ENCODE results near the gene ZNF467. TPM values are rescaled to one million over a fixed set of nuclear protein-coding genes. Genes with fewer than 3 reads are reported as not detected.

Gene ZNF467
- total RNA-seq, 2 donors from 2014 or later, result 7.9 to 10.4 TPM

DNA sequence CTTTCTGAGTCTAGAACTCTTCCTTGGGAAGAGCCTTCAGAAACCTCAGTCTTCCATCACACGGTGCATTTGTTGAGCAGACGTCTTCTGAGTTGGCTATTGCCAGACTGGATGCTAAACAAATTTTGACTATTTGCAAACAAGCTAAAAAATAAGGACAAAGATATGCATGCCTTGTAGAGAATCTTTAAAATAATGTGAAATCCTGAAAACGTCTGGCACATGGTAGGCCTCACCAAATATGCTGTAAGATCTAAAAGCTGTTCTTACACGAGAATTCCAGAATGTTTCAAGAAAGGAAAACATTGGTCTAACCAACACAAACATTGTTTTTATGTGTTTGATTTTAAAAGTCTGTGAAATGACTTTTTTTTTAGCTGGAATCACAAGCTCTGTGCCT is 11.3 kb downstream of the ZNF467 start:
- intact Hi-C loops (cut with DNase I), result no loop called here
- no peak for ATAC-seq
- DNase-seq, result no peak

GRCh38 chr7:149761307-149761706 is 12.1 kb downstream of the ZNF467 start:
- DNase-seq, result no peak
- ATAC-seq, result no peak
- intact Hi-C loops (cut with DNase I), result no loop called here

DNA sequence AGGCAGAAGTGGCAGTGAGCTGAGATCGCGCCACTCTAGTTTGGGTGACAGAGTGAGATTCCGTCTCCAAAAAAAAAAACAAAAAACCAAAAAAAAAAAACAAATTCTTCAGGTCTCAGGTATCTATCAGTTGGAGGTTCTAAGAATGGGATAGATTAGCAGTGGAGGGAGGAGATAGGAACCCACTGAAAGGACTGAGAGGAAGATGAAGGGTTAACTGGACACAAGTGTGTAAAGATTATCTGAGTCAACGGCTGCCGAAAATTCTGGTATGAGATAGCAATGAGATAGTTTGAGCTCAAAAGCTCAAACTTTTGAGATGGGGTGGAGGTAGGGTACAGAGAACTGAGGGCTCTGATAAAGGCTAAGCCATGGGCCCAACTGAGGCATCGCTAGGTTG is 12.8 kb downstream of the ZNF467 start:
- intact Hi-C loops (cut with DNase I), result no loop called here
- DNase-seq (no peak), ATAC-seq (no peak)

DNA sequence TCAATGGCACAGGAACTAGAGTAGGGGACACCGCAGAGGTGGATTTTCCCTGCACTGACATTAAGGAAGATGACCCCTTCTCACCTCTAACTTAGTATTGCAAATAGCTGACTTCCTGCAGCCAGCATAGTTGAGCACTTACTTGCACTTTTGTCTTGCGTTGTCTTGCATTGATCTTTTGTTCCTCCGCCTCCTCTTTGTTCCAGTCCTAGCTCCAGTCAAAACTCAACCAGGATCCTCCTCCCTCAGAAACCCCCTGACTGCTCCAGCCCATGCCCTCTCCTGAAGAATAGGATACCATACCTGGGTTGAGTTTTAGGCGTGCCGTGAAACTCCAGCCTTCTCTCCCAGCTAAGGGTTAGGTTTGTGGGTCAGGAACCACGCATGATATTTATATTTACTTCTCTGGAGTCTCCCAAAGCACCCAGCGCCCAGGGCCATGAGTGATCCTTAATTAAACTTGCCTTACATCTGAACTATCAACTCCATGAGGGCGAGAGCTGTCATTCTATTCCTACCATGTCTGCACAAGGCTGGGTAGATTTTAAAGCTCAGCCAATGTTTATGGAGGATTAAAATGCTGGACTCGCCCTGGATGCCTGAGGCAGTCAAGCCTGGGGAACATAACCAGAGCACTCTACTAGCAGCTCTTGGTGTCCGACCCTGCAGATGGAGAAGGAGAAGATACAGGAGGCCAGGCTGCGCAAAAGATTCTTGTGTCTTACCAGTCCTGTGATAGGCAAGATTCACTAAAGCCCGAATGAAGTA is 14.1 kb downstream of the ZNF467 start:
- intact Hi-C loops (cut with DNase I), result no loop called here
- no peak for ATAC-seq
- no peak for DNase-seq

GRCh38 chr7:149753375-149754233 is 19.8 kb downstream of the ZNF467 start:
- intact Hi-C loops (cut with DNase I), result no loop called here
- no peak for DNase-seq
- peak; percentile 52 to 64 for ATAC-seq

GRCh38 chr7:149752646-149753045 is 20.7 kb downstream of the ZNF467 start:
- DNase-seq (no peak), ATAC-seq (no peak)
- intact Hi-C loops (cut with DNase I), result no loop called here

- intact Hi-C loops (cut with DNase I), result no loop called here
- no peak for DNase-seq
- peak in 1 of 2 donors; percentile 33 for ATAC-seq
Measured at GRCh38 chr7:149751043-149751775, 22.2 kb downstream of the ZNF467 start.

DNA sequence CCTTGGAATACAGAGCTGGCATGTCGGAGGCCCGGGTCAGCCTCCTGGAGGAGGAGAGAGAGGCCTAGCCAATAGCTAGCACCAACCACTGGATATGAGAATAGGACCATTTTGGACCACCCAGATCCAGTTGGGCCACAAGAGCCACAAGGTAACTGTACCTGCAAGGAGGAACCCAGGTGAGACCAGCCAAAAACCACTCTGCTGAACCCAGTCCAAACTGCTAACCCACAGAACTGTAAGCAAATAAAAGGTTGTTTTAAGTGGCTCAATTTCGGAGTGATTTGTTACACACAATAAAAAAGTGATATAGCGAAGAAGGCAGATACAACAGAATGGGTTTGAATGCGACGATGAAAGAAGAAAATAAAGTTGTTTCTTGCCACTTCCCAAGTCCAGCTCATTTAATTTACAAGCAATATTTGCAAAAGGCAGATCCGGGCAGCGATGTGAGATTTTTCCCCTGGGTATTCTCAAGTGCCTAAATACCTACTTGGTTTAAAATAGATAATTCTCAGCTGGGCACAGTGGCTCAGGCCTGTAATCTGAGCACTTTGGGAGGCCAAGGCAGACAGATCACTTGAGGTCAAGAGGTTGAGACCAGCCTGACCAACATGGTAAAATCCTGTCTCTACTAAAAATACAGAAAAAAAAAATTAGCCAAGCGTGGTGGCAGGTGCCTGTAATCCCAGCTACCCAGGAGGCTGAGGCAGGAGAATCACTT is 23.1 kb downstream of the ZNF467 start:
- no peak for ATAC-seq
- intact Hi-C loops (cut with DNase I), result no loop called here
- no peak for DNase-seq

DNA sequence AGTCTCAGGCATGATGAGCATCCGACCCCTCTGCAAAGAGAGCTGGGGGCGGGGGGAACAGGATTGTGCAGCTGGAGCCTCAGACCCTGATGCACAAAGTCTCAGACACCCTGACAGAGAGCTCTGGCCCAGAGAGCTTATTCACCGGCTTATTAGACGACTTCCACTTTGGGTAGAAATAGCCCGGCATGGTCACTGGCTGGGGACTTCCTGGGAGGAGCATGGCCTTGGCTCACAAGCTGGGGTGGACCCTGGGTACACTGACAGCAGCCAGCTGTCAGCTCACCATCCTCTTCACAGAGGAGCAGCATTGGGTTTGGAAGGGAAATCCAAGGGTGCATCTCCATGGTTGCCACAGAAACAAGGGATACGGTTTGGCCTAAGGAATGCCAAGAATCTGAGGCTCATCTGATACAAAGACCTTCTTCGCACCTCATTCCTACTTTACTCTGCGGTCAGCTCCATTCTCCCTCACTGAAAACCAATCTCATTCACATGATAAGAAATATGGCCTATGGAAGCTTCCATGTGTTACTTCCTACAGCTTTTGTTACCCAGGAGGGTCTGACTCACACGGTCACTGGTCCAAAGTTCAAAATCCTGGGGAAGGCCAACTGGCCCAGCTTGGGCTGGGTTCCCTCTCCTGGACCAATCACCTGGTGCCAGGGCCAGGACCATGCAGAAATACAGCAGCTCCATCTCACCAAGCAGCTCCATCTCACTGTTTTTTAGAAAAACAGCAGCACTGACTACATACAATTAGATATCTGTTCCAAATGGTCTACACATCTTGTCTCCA is 25.1 kb downstream of the ZNF467 start:
- intact Hi-C loops (cut with DNase I), result loop anchor here in 1 of 2 donors (10.0 kb wide), 1 partner anchor 83 kb away; no protein-coding TSS in a partner anchor
- ATAC-seq, result no peak
- DNase-seq, result no peak

DNA sequence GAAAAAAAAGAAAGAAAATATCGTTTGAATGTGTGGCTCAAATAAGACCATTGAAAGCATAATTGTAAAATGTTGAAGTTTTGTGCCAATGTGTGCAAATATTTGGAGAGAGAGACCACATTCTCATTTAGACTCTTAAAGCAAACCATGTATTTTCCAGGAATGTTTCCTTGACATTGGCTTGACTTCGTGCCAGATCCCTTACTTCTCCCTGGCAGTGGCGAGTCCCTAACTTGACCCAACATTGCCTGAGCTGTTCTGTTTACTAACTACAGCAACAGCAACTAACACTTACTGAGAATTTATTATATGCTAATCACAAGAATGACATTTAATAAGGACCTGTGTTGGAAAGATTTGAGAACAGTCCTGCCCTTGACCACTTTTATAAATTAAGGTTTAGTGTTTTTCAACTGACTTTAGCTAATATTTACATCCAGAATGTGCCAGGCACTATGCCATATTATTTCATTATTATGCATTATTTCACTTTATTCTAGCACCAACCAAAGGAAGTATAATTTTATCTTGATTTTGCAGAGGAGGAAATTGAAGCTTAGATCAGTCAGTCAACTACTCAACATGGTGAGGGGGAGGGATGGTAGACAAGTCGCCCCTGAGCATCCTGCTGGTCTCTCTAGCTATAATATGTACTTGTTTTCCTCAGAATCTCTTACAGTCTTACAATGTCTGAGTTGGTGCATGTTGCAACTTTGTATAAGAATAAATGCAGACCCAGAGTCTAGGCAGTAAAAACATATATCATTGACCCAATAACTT is 29.7 kb downstream of the ZNF467 start:
- intact Hi-C loops (cut with DNase I), result loop anchor here in 1 of 2 donors (10.0 kb wide), 1 partner anchor 79 kb away; no protein-coding TSS in a partner anchor
- no peak for DNase-seq
- no peak for ATAC-seq

GRCh38 chr7:149742075-149742701 is 31.2 kb downstream of the ZNF467 start:
- intact Hi-C loops (cut with DNase I), result loop anchor here (1.0 to 10.0 kb wide), 2 partner anchors 73 to 77 kb away; no protein-coding TSS in a partner anchor
- DNase-seq, result peak; percentile 66
- ATAC-seq, result peak; percentile 80 to 89

- DNase-seq, result no peak
- intact Hi-C loops (cut with DNase I), result loop anchor here (1.0 to 10.0 kb wide), 2 partner anchors 72 to 77 kb away; no protein-coding TSS in a partner anchor
- ATAC-seq, result peak; percentile 61 to 69
Measured at GRCh38 chr7:149741629-149742028, 31.8 kb downstream of the ZNF467 start.

DNA sequence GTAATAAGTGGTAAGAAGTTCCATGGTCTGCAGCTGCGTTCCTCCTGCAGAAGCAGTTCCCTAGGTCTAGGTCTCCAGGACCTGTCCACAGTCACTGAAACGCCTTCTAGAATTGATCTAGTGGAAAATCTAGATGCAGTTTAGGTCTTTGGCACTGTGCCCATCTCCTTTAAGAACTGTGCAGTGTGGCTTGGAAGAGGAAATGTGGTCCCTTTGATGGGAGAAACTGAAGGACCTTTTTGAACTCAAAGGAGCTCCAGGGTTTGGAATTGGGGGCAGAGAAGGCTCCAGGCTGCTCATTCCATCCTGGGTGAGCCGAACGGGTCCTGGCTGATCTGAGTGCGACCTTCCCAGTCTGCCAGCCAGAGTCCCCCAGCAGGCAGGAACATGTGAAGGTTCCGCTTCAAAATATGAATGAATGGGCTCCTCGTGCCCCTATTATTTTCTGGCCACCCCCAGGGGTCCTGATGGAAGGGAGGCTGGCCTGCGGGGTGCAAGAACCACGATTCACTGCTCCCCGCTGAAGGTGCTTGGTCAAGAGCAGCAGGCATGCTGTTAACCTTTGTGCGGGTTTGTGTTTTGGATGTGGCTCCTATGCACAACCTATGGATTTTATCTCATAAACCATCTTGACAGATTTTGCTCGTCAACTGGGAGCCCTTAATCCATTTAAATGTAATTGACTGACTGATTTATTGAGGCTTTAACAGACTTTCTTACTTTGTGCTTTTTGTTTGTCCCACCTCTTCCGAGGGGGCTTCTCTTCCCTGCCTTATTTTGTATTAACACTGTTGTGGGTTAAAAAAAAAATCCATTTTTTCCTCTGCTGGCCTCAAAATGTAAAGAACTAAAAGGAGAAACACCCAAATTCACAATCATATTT is 36.7 kb downstream of the ZNF467 start:
- intact Hi-C loops (cut with DNase I), result no loop called here
- DNase-seq, result no peak
- ATAC-seq, result no peak

DNA sequence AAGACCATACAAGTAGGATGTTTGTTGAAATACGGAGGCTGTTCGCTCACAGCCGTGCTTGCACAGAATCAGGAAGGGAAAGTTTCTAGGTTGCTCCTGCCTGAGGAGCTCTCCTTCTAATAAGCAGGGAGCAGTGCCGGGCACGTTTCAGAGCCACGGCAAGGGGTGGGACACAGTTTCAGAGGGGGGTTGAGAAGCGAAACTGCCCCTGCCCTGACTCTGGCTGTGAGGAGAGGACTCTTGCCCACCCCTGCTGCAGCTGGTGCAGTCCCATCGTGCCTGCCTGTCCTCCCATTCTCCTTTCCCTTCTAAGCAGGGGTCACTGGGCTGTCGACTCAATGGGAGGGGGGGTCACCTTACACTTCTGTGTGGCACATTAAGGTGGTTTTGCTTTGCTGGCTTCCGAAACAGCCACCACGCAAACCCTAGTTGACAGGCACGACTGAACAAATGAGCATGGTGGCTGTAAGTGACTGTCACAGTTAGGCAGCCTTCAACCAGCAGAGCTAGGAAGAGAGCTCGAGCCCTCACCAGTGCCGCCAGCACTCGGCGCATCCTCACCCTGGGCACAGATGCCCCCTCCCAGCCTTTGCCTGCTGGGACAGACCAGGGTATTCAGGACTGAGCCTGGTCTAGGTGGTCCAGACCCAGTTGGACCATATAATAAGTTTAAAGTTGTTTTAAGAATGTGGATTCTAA is 37.5 kb downstream of the ZNF467 start:
- peak in 1 of 2 donors; percentile 20 for ATAC-seq
- intact Hi-C loops (cut with DNase I), result no loop called here
- no peak for DNase-seq

GRCh38 chr7:149735181-149735602 is 38.2 kb downstream of the ZNF467 start:
- DNase-seq (no peak), ATAC-seq (peak in 1 of 2 donors; percentile 15)
- intact Hi-C loops (cut with DNase I), result no loop called here
